ENCODE data around the gene PRND. TPM values are rescaled to one million over a fixed set of nuclear protein-coding genes. Genes with fewer than 3 reads are reported as not detected.
"Not testable (repeated sequence)": the region's sequence is repeated elsewhere in the genome, so short reads cannot be mapped to it uniquely, and the experiment has no call there.

The PRND gene
- total RNA-seq, 4 donors from 2014 or later = not detected

- H3K9me3 ChIP-seq = no peaks in the 10 kb centered on the region
- no peak for DNase-seq (ENCODE audit: low spot score in 2 of 2)
- H3K4me1 ChIP-seq = peaks cover 26% of the 10 kb centered on the region
- H3K27ac ChIP-seq = no peak overlapping the region
- H3K36me3 ChIP-seq = no peaks in the 10 kb centered on the region
- TF ChIP-seq CTCF (IDR thresholded peaks at IDR 0.05) (no peak), POLR2A (IDR thresholded peaks at IDR 0.05) (no peak), EP300 (IDR thresholded peaks at IDR 0.05) (no peak), POLR2AphosphoS5 (IDR thresholded peaks at IDR 0.05) (no peak)
- no peaks in the 10 kb centered on the region for H3K27me3 ChIP-seq
- 87% methylated on average over 5 of the region's 5 CpGs for WGBS
- no peak overlapping the region for H3K4me3 ChIP-seq
Measured at GRCh38 chr20:4722571-4722970, 862 bp downstream of the PRND start.

DNA sequence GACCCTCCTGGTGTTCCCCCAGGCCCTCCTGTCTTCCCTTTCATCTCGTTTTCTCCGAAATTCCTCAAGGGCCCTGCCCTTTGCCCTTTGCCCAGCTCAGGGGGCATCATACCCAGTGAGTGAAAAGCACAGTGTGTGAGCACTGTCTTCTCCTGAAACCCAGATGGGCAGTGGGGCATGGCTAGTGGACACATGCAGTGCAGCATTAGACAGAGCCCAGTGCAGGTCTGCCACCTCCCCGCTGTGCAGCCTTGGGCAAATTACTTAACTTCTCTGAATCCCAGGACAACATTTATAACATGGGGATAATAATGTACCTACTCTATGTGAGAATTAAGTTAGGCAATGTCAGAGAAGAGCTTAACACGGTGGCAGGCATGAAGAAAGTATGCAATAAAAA, 1.3 kb downstream of the PRND start:
- H3K4me3 ChIP-seq = no peak overlapping the region
- 81% methylated on average over 4 of the region's 4 CpGs for WGBS
- H3K27ac ChIP-seq = no peak overlapping the region
- no peak for DNase-seq (ENCODE audit: low spot score in 2 of 2)
- H3K9me3 ChIP-seq = no peaks in the 10 kb centered on the region
- no peak for TF ChIP-seq POLR2A (IDR thresholded peaks at IDR 0.05)
- TF ChIP-seq CTCF (IDR thresholded peaks at IDR 0.05) = no peak
- TF ChIP-seq POLR2AphosphoS5 (IDR thresholded peaks at IDR 0.05) = no peak
- TF ChIP-seq EP300 (IDR thresholded peaks at IDR 0.05) = no peak
- H3K4me1 ChIP-seq = peaks cover 26% of the 10 kb centered on the region
- no peaks in the 10 kb centered on the region for H3K36me3 ChIP-seq
- H3K27me3 ChIP-seq = no peaks in the 10 kb centered on the region

DNA sequence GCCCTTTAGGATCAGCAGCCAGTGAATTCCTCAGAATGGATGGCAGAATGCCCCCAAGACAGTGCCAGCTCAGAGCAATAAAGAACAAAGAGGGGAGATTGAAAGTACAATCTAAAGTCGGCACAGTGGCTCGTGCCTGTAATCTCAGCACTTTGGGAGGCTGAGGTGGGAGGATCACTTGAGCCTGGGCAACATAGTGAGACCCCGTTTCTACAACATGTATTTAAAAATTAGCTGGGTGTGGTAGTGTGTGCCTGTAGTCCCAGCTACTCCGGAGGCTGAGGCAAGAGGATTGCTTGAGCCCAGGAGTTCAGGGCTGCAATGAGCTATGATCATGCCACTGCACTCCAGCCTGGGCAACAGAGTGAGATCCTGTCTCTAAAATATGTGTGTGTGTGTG, 1.8 kb downstream of the PRND start:
- H3K36me3 ChIP-seq, H3K27me3 ChIP-seq: not testable (repeated sequence)
- 58% methylated on average over 4 of the region's 4 CpGs for WGBS

DNA sequence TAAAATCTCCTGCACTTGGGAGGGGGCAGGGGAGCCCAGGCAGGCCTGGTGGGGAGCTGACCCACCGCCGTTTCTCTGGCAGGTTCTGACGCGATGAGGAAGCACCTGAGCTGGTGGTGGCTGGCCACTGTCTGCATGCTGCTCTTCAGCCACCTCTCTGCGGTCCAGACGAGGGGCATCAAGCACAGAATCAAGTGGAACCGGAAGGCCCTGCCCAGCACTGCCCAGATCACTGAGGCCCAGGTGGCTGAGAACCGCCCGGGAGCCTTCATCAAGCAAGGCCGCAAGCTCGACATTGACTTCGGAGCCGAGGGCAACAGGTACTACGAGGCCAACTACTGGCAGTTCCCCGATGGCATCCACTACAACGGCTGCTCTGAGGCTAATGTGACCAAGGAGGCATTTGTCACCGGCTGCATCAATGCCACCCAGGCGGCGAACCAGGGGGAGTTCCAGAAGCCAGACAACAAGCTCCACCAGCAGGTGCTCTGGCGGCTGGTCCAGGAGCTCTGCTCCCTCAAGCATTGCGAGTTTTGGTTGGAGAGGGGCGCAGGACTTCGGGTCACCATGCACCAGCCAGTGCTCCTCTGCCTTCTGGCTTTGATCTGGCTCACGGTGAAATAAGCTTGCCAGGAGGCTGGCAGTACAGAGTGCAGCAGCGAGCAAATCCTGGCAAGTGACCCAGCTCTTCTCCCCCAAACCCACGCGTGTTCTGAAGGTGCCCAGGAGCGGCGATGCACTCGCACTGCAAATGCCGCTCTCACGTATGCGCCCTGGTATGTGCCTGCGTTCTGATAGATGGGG, 3.0 kb downstream of the PRND start:
- H3K27ac ChIP-seq = no peak overlapping the region
- peak in 1 of 2 donors; percentile 67 for DNase-seq (ENCODE audit: low spot score in 2 of 2)
- H3K4me3 ChIP-seq = no peak overlapping the region
- 87% methylated on average over 23 of the region's 34 CpGs for WGBS
- no peaks in the 10 kb centered on the region for H3K27me3 ChIP-seq
- H3K36me3 ChIP-seq = no peaks in the 10 kb centered on the region
- no peaks in the 10 kb centered on the region for H3K9me3 ChIP-seq
- TF ChIP-seq POLR2AphosphoS5 (IDR thresholded peaks at IDR 0.05) (no peak), EP300 (IDR thresholded peaks at IDR 0.05) (no peak), CTCF (IDR thresholded peaks at IDR 0.05) (no peak), POLR2A (IDR thresholded peaks at IDR 0.05) (no peak)
- H3K4me1 ChIP-seq = peaks cover 25% of the 10 kb centered on the region

More for the DNA sequence above, 1.8 kb downstream of the PRND start:
- H3K4me1 ChIP-seq = peaks cover 26% of the 10 kb centered on the region
- not testable (repeated sequence) for H3K4me3 ChIP-seq; H3K9me3 ChIP-seq; H3K27ac ChIP-seq; DNase-seq (ENCODE audit: low spot score in 2 of 2)

GRCh38 chr20:4725263-4725550, 3.5 kb downstream of the PRND start:
- no peak for DNase-seq (ENCODE audit: low spot score in 2 of 2)
- no peaks in the 10 kb centered on the region for H3K36me3 ChIP-seq
- no peak overlapping the region for H3K27ac ChIP-seq
- no peaks in the 10 kb centered on the region for H3K9me3 ChIP-seq
- TF ChIP-seq POLR2A (IDR thresholded peaks at IDR 0.05) = no peak
- TF ChIP-seq POLR2AphosphoS5 (IDR thresholded peaks at IDR 0.05) = no peak
- no peak for TF ChIP-seq CTCF (IDR thresholded peaks at IDR 0.05)
- TF ChIP-seq EP300 (IDR thresholded peaks at IDR 0.05) = no peak
- no peak overlapping the region for H3K4me3 ChIP-seq
- no peaks in the 10 kb centered on the region for H3K27me3 ChIP-seq
- H3K4me1 ChIP-seq = peaks cover 20% of the 10 kb centered on the region
- 88% methylated on average over 4 of the region's 4 CpGs for WGBS

Measured in suprapubic skin (tissue), 4 donors.